ENCODE data around the gene KIRREL3. TPM values are rescaled to one million over a fixed set of nuclear protein-coding genes. Genes with fewer than 3 reads are reported as not detected.
A peak's percentile ranks its signal among the peaks of the same experiment; 100 is the strongest.

Gene KIRREL3
- total and polyA plus RNA-seq, 2 of the 4 experiments (the other 2 are of a cell fraction), result 10.9 to 15.9 TPM

GRCh38 chr11:126480410-126481302 lies 519.9 kb downstream of the KIRREL3 start:
- ATAC-seq (ENCODE audit: low read depth) (peak; percentile 87), DNase-seq (peak; percentile 88)
- Histone ChIP-seq H3K56ac (ENCODE audit: extremely low read depth, insufficient read depth, low read length) (peak overlapping the region; percentile 54; the same call in 1 of the 2 replicates), H3K27me3 (ENCODE audit: control insufficient read depth, insufficient read depth, low read length) (no peaks in the 10 kb centered on the region), H4K20me1 (ENCODE audit: insufficient read depth, low read length) (no peaks in the 10 kb centered on the region), H3K27ac (ENCODE audit: insufficient read depth, low read length) (peak overlapping the region; percentile 53), H3K4me1 (ENCODE audit: control insufficient read depth, insufficient read depth, low read length) (peaks cover 19% of the 10 kb centered on the region), H2BK5ac (ENCODE audit: low read depth, low read length, poor library complexity, severe bottlenecking) (peak overlapping the region; percentile 12), H2BK120ac (ENCODE audit: low read depth, low read length) (peak overlapping the region; percentile 88), H4K8ac (ENCODE audit: low read depth in 2 of 2, low read length in 2 of 2) (peak overlapping the region; percentile 73 to 98), H3K79me1 (ENCODE audit: low read depth in 1 of 2, low read length in 2 of 2) (no peaks in the 10 kb centered on the region), H3K18ac (ENCODE audit: low read depth, low read length) (peak overlapping the region; percentile 33), H3K36me3 (ENCODE audit: control insufficient read depth, insufficient read depth, low read length) (no peaks in the 10 kb centered on the region), H3K4me2 (ENCODE audit: low read depth, low read length) (peak overlapping the region; percentile 39), H2AK9ac (replicated peaks; ENCODE audit: low read depth, low read length, poor library complexity) (peak overlapping the region; percentile 83), H3K14ac (replicated peaks; ENCODE audit: low read depth, low read length) (peak overlapping the region; percentile 65), H4K5ac (ENCODE audit: low read depth, low read length) (peak overlapping the region; percentile 59), H4K91ac (ENCODE audit: insufficient read depth, low read depth, low read length) (peak overlapping the region; percentile 73), H3K9me1 (ENCODE audit: insufficient read depth, low read length) (peaks cover 10% of the 10 kb centered on the region; the same call in 1 of the 2 replicates), H2BK20ac (ENCODE audit: low read depth, low read length) (0 out of 2 replicates have a peak overlapping the region, but pooled peaks have one; percentile 27), H3K4ac (ENCODE audit: low read depth, low read length) (peak overlapping the region; percentile 91), H2AK5ac (ENCODE audit: low read depth, low read length) (peak overlapping the region; percentile 36; the same call in 1 of the 2 replicates), H3K9ac (ENCODE audit: low read depth, low read length) (peak overlapping the region; percentile 38), H2BK15ac (ENCODE audit: low read depth, low read length) (no peak overlapping the region; the same call in 2 of the 3 replicates), H2AFZ (replicated peaks; ENCODE audit: low read length, poor library complexity) (peak overlapping the region; percentile 96), H3K4me3 (ENCODE audit: insufficient read depth, low read depth, low read length) (no peak overlapping the region), H3K9me3 (ENCODE audit: control insufficient read depth, insufficient read depth, low read length) (no peaks in the 10 kb centered on the region), H3K23ac (ENCODE audit: low read depth, low read length) (peak overlapping the region; percentile 69)
- BruUV-seq (replicated peaks), result no TSS peak
- 0% methylated on average over 2 of the region's 19 CpGs; no CpG with 5 or more reads in 1 of the 2 experiments for WGBS, 2 experiments (ENCODE audit: extremely low coverage in 2 of 2, insufficient read length in 1 of 2)
- ChIA-PET POLR2A (ENCODE audit: unreplicated experiment) (no interaction called here), CTCF (interaction anchor here (0.5 to 2.4 kb wide), 25 partner anchors 9 to 1920 kb away, joined by 3 to 35 read pairs (median 4); partner anchors contain the start of gene DCPS)
- dilution Hi-C loops (cut with HindIII; ENCODE audit: low sequenced_read_pairs, unreplicated experiment), result no loop called here
- intact Hi-C loops (cut with micrococcal nuclease), result loop anchor here (1.0 kb wide), 2 partner anchors 39 to 170 kb away; no protein-coding TSS in a partner anchor
- in situ Hi-C loops (cut with MboI; ENCODE audit: low sequenced_read_pairs), result no loop called here
- TF ChIP-seq NFE2L2 (IDR thresholded peaks at IDR 0.05; ENCODE audit: low read depth, low read length) (no peak), CHD1 (IDR thresholded peaks at IDR 0.05; ENCODE audit: low read depth, low read length) (no peak), MAFK (IDR thresholded peaks at IDR 0.05; ENCODE audit: low read depth, low read length) (no peak), POLR2A (IDR thresholded peaks at IDR 0.05; ENCODE audit: low read depth, low read length) (no peak), SMC3 (IDR thresholded peaks at IDR 0.05; ENCODE audit: low read depth, low read length) (peak; percentile 63), MXI1 (IDR thresholded peaks at IDR 0.05; ENCODE audit: borderline replicate concordance, low read depth, low read length) (peak; percentile 70; the same call in 1 of the 2 replicates), RCOR1 (IDR thresholded peaks at IDR 0.05; ENCODE audit: insufficient replicate concordance, low read length) (no peak), CEBPB (IDR thresholded peaks at IDR 0.05; ENCODE audit: low read depth, low read length) (peak; percentile 26; the same call in 1 of the 2 replicates), ELK1 (IDR thresholded peaks at IDR 0.05; ENCODE audit: borderline replicate concordance, low read depth, low read length) (peak; percentile 82; the same call in 1 of the 2 replicates), MAZ (IDR thresholded peaks at IDR 0.05; ENCODE audit: borderline replicate concordance, low read depth, low read length) (no peak), CTCF (conservative IDR thresholded peaks at IDR 0.05; ENCODE audit: low read depth, low read length) (peak; percentile 92), RFX5 (IDR thresholded peaks at IDR 0.05; ENCODE audit: low read depth, low read length) (no peak)

Measured in IMR-90 (cell line).